HepG2 (cell line): Measurements from ENCODE around the gene SWSAP1. TPM values are rescaled to one million over a fixed set of nuclear protein-coding genes. Genes with fewer than 3 reads are reported as not detected.

Source experiments
- CBX1 ChIP-seq: IDR thresholded peaks from one replicate; pipeline ENCODE4 v1.6.1; 2016; ENCODE audit warnings: antibody characterized with exemption, low read depth
- GATA4 ChIP-seq: sonication (generic); IDR thresholded peaks from 2 replicates; pipeline ENCODE4 v1.6.1; 2016; ENCODE audit warnings: antibody characterized with exemption, low read depth, borderline replicate concordance
- HOXD1 ChIP-seq: sonication (generic); formaldehyde crosslinking; IDR thresholded peaks from 2 replicates; pipeline ENCODE4 v1.5.0; 2020; ENCODE audit warnings: missing genetic modification reagents
- NCOA2 ChIP-seq: sonication (generic); formaldehyde crosslinking; IDR thresholded peaks from 2 replicates; pipeline ENCODE4 v1.8.0; 2022; ENCODE audit warnings: inconsistent platforms
- NR2C2 ChIP-seq: sonication (generic); formaldehyde crosslinking; IDR thresholded peaks from 2 replicates; pipeline ENCODE4 v1.4.0; 2020; ENCODE audit warnings: missing genetic modification reagents, mild to moderate bottlenecking, moderate library complexity, borderline replicate concordance
- POLR2AphosphoS2 ChIP-seq: IDR thresholded peaks from 2 replicates; pipeline ENCODE4 v1.6.1; 2011; ENCODE audit warnings: low read depth, low read length, improper control_type of control experiment
- RBAK ChIP-seq: sonication (generic); formaldehyde crosslinking; IDR thresholded peaks from 2 replicates; pipeline ENCODE4 v1.5.1; 2020; ENCODE audit warnings: mild to moderate bottlenecking, missing genetic modification reagents
- RBM39 ChIP-seq: fragments of 200-400 bp; formaldehyde crosslinking; IDR thresholded peaks from one replicate; pipeline ENCODE4 v1.6.1; 2018; ENCODE audit warnings: antibody characterized with exemption, mild to moderate bottlenecking, low read depth, low read length; ENCODE audit not compliant: poor library complexity, severe bottlenecking
- TFDP1 ChIP-seq: IDR thresholded peaks from 2 replicates; pipeline ENCODE4 v1.6.1; 2016; ENCODE audit warnings: missing compliant biosample characterization, missing genetic modification reagents, borderline replicate concordance
- U2AF2 ChIP-seq: fragments of 200-400 bp; formaldehyde crosslinking; IDR thresholded peaks from 2 replicates; pipeline ENCODE4 v1.6.1; 2017; ENCODE audit warnings: low read depth, mild to moderate bottlenecking, low read length
- YY1 ChIP-seq: IDR thresholded peaks from 2 replicates; pipeline ENCODE4 v1.6.1; 2011; ENCODE audit warnings: low read length, low read depth, moderate library complexity, mild to moderate bottlenecking; ENCODE audit not compliant: insufficient read depth, insufficient replicate concordance
- ZNF276 ChIP-seq: sonication (generic); formaldehyde crosslinking; IDR thresholded peaks from 2 replicates; pipeline ENCODE4 v1.4.0; 2020; ENCODE audit warnings: mild to moderate bottlenecking, low read depth, missing genetic modification reagents
- ZNF318 ChIP-seq: sonication (generic); formaldehyde crosslinking; IDR thresholded peaks from 2 replicates; pipeline ENCODE4 v1.4.0; 2020; ENCODE audit warnings: mild to moderate bottlenecking, missing genetic modification reagents
- ZNF382 ChIP-seq: sonication (generic); formaldehyde crosslinking; IDR thresholded peaks from 2 replicates; pipeline ENCODE4 v1.5.0; 2020; ENCODE audit warnings: missing genetic modification reagents, mild to moderate bottlenecking, borderline replicate concordance
- ZNF549 ChIP-seq: sonication (generic); formaldehyde crosslinking; IDR thresholded peaks from 2 replicates; pipeline ENCODE4 v1.5.0; 2020; ENCODE audit warnings: missing genetic modification reagents
- polyA plus RNA-seq, 8 experiments: library from polyadenylated mRNA; depleted of rRNA in 3 of 8; stranded (reverse) in 7 of 8; unstranded in 1 of 8; fragments of >200 nt; fragmentation: Illumina TruSeq in 4 of 8; extraction: Trizol in 4 of 8; gene quantifications; 2 replicates each; pipeline versions ENCODE4 v1.2.1 to v1.2.3, GENCODE V29; 2011 to 2016; ENCODE audit warnings: low read depth in 4 of 8, missing spikeins in 1 of 8, mixed read lengths in 1 of 8; ENCODE audit not compliant: insufficient read depth in 1 of 8
- total RNA-seq, 5 experiments: library from RNA; depleted of rRNA; stranded (reverse); fragments of >200 nt; fragmentation: Illumina TruSeq; extraction: Trizol; gene quantifications; 2 replicates each; pipeline ENCODE4 v1.2.3, GENCODE V29; 2016; ENCODE audit warnings: low read depth in 1 of 5
- TF ChIP-seq, protein P1 (sequence below): sonication (generic); formaldehyde crosslinking; IDR thresholded peaks from 2 replicates; pipeline ENCODE4 v1.4.0; 2020; ENCODE audit warnings: mild to moderate bottlenecking, missing genetic modification reagents

Gene SWSAP1
- total and polyA plus RNA-seq, 2 of the 13 experiments (the other 11 are each of a cell fraction or from before 2014, with no cell fraction given) = 2.7 to 3.3 TPM

GRCh38 chr19:11380653-11381537, 6.4 kb downstream of the SWSAP1 start (continued):
- TF ChIP-seq, protein P1, sequence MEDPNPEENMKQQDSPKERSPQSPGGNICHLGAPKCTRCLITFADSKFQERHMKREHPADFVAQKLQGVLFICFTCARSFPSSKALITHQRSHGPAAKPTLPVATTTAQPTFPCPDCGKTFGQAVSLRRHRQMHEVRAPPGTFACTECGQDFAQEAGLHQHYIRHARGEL (CRISPR knock-in tag) = no peak
- TF ChIP-seq RBAK (CRISPR knock-in tag) (no peak), NCOA2 (no peak), YY1 (peak; percentile 71), ZNF382 (no peak), U2AF2 (no peak), CBX1 (peak; percentile 53), TFDP1 (CRISPR knock-in tag) (peak; percentile 92), NR2C2 (CRISPR knock-in tag) (peak; percentile 38; the same call in 1 of the 2 replicates), HOXD1 (CRISPR knock-in tag) (no peak), ZNF276 (CRISPR knock-in tag) (no peak), POLR2AphosphoS2 (no peak), ZNF318 (CRISPR knock-in tag) (no peak), GATA4 (0 out of 2 replicates have a peak, but pooled peaks have one; percentile 56), RBM39 (no peak), ZNF549 (CRISPR knock-in tag) (no peak)
